COLO668 (cell line): Measurements from ENCODE around the gene TLX2.
"Not testable (repeated sequence)": the region's sequence is repeated elsewhere in the genome, so short reads cannot be mapped to it uniquely, and the experiment has no call there.

ENCODE experiments used
- DNase-seq: peaks from one replicate; lab custom pipeline; 2025; ENCODE audit not compliant: unreplicated experiment; lab: John Stamatoyannopoulos, UW

TLX2 gene

GRCh38 chr2:74514368-74515270 lies at the start of gene TLX2:
Gene TLX2 (plus strand): TSS chr2:74514450. CDS start chr2:74514807, 357 bp downstream.
- DNase-seq = peak; percentile 21

- DNase-seq = not testable (repeated sequence)
Observed at GRCh38 chr2:74470742-74471141, 43.5 kb upstream of the TLX2 start.

GRCh38 chr2:74471332-74472065 lies 42.8 kb upstream of the TLX2 start:
- DNase-seq = no peak

GRCh38 chr2:74472086-74472944 lies 41.9 kb upstream of the TLX2 start, which contains the start of gene MRPL53:
Gene MRPL53 (minus strand): TSS chr2:74472680. CDS start chr2:74472660, 20 bp downstream.
- DNase-seq = peak; percentile 95

GRCh38 chr2:74472945-74473258 lies 41.3 kb upstream of the TLX2 start:
- no peak for DNase-seq

- DNase-seq = no peak
Observed at GRCh38 chr2:74474481-74474880, 39.8 kb upstream of the TLX2 start.

- DNase-seq = peak; percentile 15
Observed at GRCh38 chr2:74474899-74475298, 39.4 kb upstream of the TLX2 start.

GRCh38 chr2:74481431-74481830 lies 32.8 kb upstream of the TLX2 start:
- no peak for DNase-seq

GRCh38 chr2:74481961-74482800 lies 32.1 kb upstream of the TLX2 start:
- peak; percentile 73 for DNase-seq

- peak; percentile 92 for DNase-seq
Observed at GRCh38 chr2:74482801-74483674, 31.2 kb upstream of the TLX2 start, which contains the start of the genes CCDC142 and TTC31. Gene CCDC142 (minus strand): TSS chr2:74482998. CDS start chr2:74482837, 161 bp downstream. Gene TTC31 (plus strand): TSS chr2:74483081. CDS start chr2:74483096, 15 bp downstream.

GRCh38 chr2:74483675-74484164 lies 30.5 kb upstream of the TLX2 start:
- DNase-seq = not testable (repeated sequence)

GRCh38 chr2:74486141-74486540 lies 28.1 kb upstream of the TLX2 start:
- no peak for DNase-seq

GRCh38 chr2:74488643-74489481 lies 25.4 kb upstream of the TLX2 start:
- no peak for DNase-seq

- no peak for DNase-seq
Observed at GRCh38 chr2:74489906-74490305, 24.3 kb upstream of the TLX2 start.

- no peak for DNase-seq
Observed at GRCh38 chr2:74491648-74492544, 22.4 kb upstream of the TLX2 start.

- DNase-seq = no peak
Observed at GRCh38 chr2:74493546-74493945, 20.7 kb upstream of the TLX2 start.

GRCh38 chr2:74495440-74495839 lies 18.8 kb upstream of the TLX2 start:
- no peak for DNase-seq
